ENCODE data around the gene LCORL. TPM values are rescaled to one million over a fixed set of nuclear protein-coding genes. Genes with fewer than 3 reads are reported as not detected.
A peak's percentile ranks its signal among the peaks of the same experiment; 100 is the strongest.

The LCORL gene
- total RNA-seq, 3 donors from 2014 or later (not counting 1 experiment from before 2014, with no cell fraction given), result 19.9 to 28.4 (median 26.4) TPM

DNA sequence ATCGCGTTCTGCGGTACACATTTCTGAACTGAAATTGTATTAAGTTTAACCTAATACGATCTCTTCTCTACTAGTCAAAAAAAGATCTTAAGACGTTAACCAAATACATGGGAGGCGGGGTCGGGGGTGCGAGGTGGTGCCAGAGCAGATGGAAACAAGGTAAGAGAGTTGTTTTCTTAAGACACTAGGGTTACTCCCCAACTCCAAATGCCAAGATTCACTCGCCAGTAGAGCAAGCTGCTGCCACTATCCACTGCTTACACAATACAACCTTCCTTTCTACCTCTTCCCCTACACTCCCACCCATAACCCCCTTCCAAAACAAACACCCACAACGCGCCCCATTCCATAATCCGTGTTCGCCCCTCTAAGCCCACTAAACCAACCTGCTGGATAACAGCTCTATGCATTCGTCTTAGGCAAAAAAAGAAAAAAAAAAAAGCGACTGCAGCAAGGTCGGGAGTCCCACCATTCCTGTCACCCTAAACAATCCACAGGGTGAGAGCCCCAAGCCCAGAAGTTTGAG lies 1.3 kb downstream of the LCORL start:
- peak in 1 of 2 donors; percentile 34 for DNase-seq
- Mint-ChIP-seq H3K27me3 (ENCODE audit: low read depth in 2 of 2) (no peaks in the 10 kb centered on the region), H3K4me3 (peak overlapping the region; percentile 98), H3K27ac (peak overlapping the region; percentile 82 to 97), H3K9me3 (no peaks in the 10 kb centered on the region), H3K4me1 (peaks cover 27 to 37% of the 10 kb centered on the region in 2 donors), H3K36me3 (no peaks in the 10 kb centered on the region)
- 8% methylated on average over 11 of the region's 16 CpGs for WGBS (ENCODE audit: insufficient coverage)
- peaks cover 16% of the 10 kb centered on the region for H3K4me1 ChIP-seq (ENCODE audit: control insufficient read depth, insufficient read depth, low read length)
- TF ChIP-seq CTCF (IDR thresholded peaks at IDR 0.05), result no peak
- H3K9me3 ChIP-seq (ENCODE audit: control insufficient read depth, insufficient read depth, low read length), result no peaks in the 10 kb centered on the region
- no peaks in the 10 kb centered on the region for H3K27me3 ChIP-seq (ENCODE audit: control insufficient read depth, insufficient read depth, low read length)
- H3K4me3 ChIP-seq (ENCODE audit: low read length), result peak overlapping the region; percentile 79
- no peak for ATAC-seq
- no peaks in the 10 kb centered on the region for H3K36me3 ChIP-seq (ENCODE audit: control insufficient read depth, insufficient read depth, low read length)
- H3K27ac ChIP-seq (ENCODE audit: low read length), result peak overlapping the region; percentile 84
- intact Hi-C loops (cut with micrococcal nuclease), result loop anchor here (2.0 kb wide), 1 partner anchor 443 kb away; the partner anchor contains the start of gene LAP3

GRCh38 chr4:18014269-18014668 lies 7.3 kb downstream of the LCORL start:
- Mint-ChIP-seq H3K4me1 (peaks cover 38 to 63% of the 10 kb centered on the region in 2 donors), H3K36me3 (no peaks in the 10 kb centered on the region), H3K27ac (no peak overlapping the region), H3K9me3 (no peaks in the 10 kb centered on the region), H3K4me3 (no peak overlapping the region), H3K27me3 (ENCODE audit: low read depth in 2 of 2) (no peaks in the 10 kb centered on the region)
- DNase-seq, result no peak
- intact Hi-C loops (cut with micrococcal nuclease), result no loop called here
- no peak overlapping the region for H3K27ac ChIP-seq (ENCODE audit: low read length)
- 100% methylated on average over 1 of the region's 1 CpG for WGBS (ENCODE audit: insufficient coverage)
- no peaks in the 10 kb centered on the region for H3K9me3 ChIP-seq (ENCODE audit: control insufficient read depth, insufficient read depth, low read length)
- peaks cover 3% of the 10 kb centered on the region for H3K4me1 ChIP-seq (ENCODE audit: control insufficient read depth, insufficient read depth, low read length)
- H3K27me3 ChIP-seq (ENCODE audit: control insufficient read depth, insufficient read depth, low read length), result no peaks in the 10 kb centered on the region
- no peak overlapping the region for H3K4me3 ChIP-seq (ENCODE audit: low read length)
- no peak for ATAC-seq
- TF ChIP-seq CTCF (IDR thresholded peaks at IDR 0.05), result no peak
- no peaks in the 10 kb centered on the region for H3K36me3 ChIP-seq (ENCODE audit: control insufficient read depth, insufficient read depth, low read length)

DNA sequence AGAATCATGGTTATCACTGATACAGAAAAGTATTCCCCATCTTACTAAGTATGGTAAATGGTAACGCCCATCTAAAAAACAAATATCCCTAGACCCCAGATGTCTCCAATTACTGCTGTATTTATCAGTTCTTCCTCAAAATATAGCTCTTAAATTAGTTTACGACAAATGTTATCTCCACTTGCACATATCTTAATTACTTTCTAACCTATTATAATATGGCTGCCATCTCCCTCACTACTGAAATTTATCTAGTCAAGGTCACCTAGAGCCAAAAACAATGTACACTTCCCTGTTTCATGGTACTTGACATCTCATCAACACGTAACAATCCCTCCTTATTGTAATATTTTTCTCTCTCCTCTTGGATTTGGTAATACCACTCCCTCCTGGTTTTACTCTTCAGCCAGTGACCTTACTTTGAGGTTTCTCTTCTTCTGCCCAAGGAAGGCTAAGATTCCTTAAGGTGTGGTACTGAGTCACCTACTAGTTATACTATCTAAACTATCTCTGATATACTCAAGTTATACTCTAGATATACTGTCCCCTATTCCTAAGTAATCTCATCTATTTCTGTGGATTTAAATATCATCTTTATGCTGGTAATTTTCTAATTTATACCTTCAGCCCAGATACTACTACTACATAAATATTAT lies 8.6 kb downstream of the LCORL start:
- H3K4me3 Mint-ChIP-seq, result no peak overlapping the region
- H3K4me1 Mint-ChIP-seq, result peaks cover 43 to 68% of the 10 kb centered on the region in 2 donors
- 100% methylated on average over 3 of the region's 3 CpGs for WGBS (ENCODE audit: insufficient coverage)
- no peaks in the 10 kb centered on the region for H3K36me3 Mint-ChIP-seq
- no peak overlapping the region for H3K4me3 ChIP-seq (ENCODE audit: low read length)
- intact Hi-C loops (cut with micrococcal nuclease), result no loop called here
- no peaks in the 10 kb centered on the region for H3K27me3 Mint-ChIP-seq (ENCODE audit: low read depth in 2 of 2)
- H3K36me3 ChIP-seq (ENCODE audit: control insufficient read depth, insufficient read depth, low read length), result no peaks in the 10 kb centered on the region
- no peaks in the 10 kb centered on the region for H3K9me3 Mint-ChIP-seq
- no peak overlapping the region for H3K27ac Mint-ChIP-seq
- no peak for DNase-seq
- no peak for ATAC-seq
- H3K27me3 ChIP-seq (ENCODE audit: control insufficient read depth, insufficient read depth, low read length), result no peaks in the 10 kb centered on the region
- H3K27ac ChIP-seq (ENCODE audit: low read length), result no peak overlapping the region
- TF ChIP-seq CTCF (IDR thresholded peaks at IDR 0.05), result no peak
- no peaks in the 10 kb centered on the region for H3K4me1 ChIP-seq (ENCODE audit: control insufficient read depth, insufficient read depth, low read length)
- H3K9me3 ChIP-seq (ENCODE audit: control insufficient read depth, insufficient read depth, low read length), result no peaks in the 10 kb centered on the region
